AG04450 (cell line): ENCODE results near the gene TIAM1. TPM values are rescaled to one million over a fixed set of nuclear protein-coding genes. Genes with fewer than 3 reads are reported as not detected.

Experiments
- CTCF ChIA-PET: fragments of 300-600, 350-600 bp; formaldehyde crosslinking; extraction: SDS; loops from one replicate; lab custom pipeline; 2022; ENCODE audit warnings: antibody characterized with exemption, inconsistent platforms; lab: Charles Lee
- POLR2A ChIA-PET: fragments of 350-600 bp; formaldehyde crosslinking; extraction: SDS; loops from one replicate; lab custom pipeline; 2021; ENCODE audit warnings: antibody characterized with exemption, inconsistent platforms; lab: Yijun Ruan, JAX
- DNase-seq: peaks from one replicate; pipeline ENCODE4 v3.0.0-alpha.2; 2011; ENCODE audit warnings: low read depth, low spot score
- H3K27ac ChIP-seq: one replicate; pipeline ENCODE4 v1.5.1; 2012; ENCODE audit warnings: low read depth, low read length, control low read depth
- H3K27me3 ChIP-seq: one replicate; pipeline ENCODE4 v1.6.0; 2012; ENCODE audit warnings: low read length; ENCODE audit not compliant: control insufficient read depth, insufficient read depth
- H3K4me3 ChIP-seq: 2 replicates; pipeline ENCODE4 v1.5.1; 2011; ENCODE audit warnings: mild to moderate bottlenecking, low read depth, low read length, control low read depth
- H3K9me3 ChIP-seq: 2 replicates; pipeline ENCODE4 v1.5.1; 2012; ENCODE audit warnings: low read length; ENCODE audit not compliant: control insufficient read depth, insufficient read depth
- CTCF ChIP-seq: IDR thresholded peaks from 2 replicates; pipeline ENCODE4 v1.5.1; 2011; ENCODE audit warnings: low read depth, low read length, control low read depth, inconsistent platforms
- polyA plus RNA-seq: library from polyadenylated mRNA; depleted of rRNA; stranded (reverse); fragments of >200 nt; gene quantifications from 2 replicates; pipeline ENCODE4 v1.2.3, GENCODE V29; 2011

The TIAM1 gene
- polyA plus RNA-seq, 1 experiment, result 2.1 TPM

DNA sequence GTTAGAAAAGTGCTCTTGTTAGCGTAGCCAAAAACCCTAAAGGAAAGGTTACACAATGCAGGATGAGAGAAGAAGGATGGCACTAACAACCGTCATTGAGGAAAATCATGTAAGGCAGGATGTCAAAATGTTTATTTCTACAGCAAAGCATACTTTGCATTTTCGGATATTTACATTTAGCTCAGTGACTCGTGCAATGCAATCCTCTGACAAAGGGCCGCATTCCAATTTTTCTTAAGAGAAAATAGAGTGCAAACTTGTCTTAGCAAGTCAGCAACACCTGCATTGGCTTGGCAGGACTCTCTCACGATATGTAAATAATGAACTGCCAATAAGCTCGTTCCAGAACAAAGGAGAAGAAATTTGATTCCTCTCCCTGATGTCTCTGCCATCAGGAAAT lies 33.3 kb downstream of the TIAM1 start:
- peak; percentile 43 for DNase-seq
- no peaks in the 10 kb centered on the region; the same call in 1 of the 2 replicates for H3K9me3 ChIP-seq
- ChIA-PET POLR2A (interaction anchor here (0.6 to 1.3 kb wide), 3 partner anchors 17 to 580 kb away, joined by 3 to 7 read pairs (median 3); no protein-coding TSS in a partner anchor), CTCF (interaction anchor here (1.2 kb wide), 1 partner anchor 270 kb away, joined by 3 read pairs; no protein-coding TSS in a partner anchor)
- no peak overlapping the region for H3K4me3 ChIP-seq
- H3K27ac ChIP-seq, result no peak overlapping the region
- no peaks in the 10 kb centered on the region for H3K27me3 ChIP-seq
- TF ChIP-seq CTCF, result no peak

- Histone ChIP-seq H3K9me3 (no peaks in the 10 kb centered on the region), H3K4me3 (no peak overlapping the region), H3K27ac (no peak overlapping the region), H3K27me3 (no peaks in the 10 kb centered on the region)
- POLR2A ChIA-PET, result no interaction called here
- CTCF ChIA-PET, result no interaction called here
- TF ChIP-seq CTCF, result no peak
- DNase-seq, result no peak
Observed at GRCh38 chr21:31308584-31308983, 35.5 kb downstream of the TIAM1 start.

- Histone ChIP-seq H3K4me3 (no peak overlapping the region), H3K27ac (no peak overlapping the region), H3K27me3 (no peaks in the 10 kb centered on the region), H3K9me3 (no peaks in the 10 kb centered on the region)
- CTCF ChIA-PET, result no interaction called here
- no peak for TF ChIP-seq CTCF
- POLR2A ChIA-PET, result no interaction called here
- no peak for DNase-seq
Observed at GRCh38 chr21:31305888-31306287, 38.2 kb downstream of the TIAM1 start.

GRCh38 chr21:31299291-31300147 lies 44.5 kb downstream of the TIAM1 start:
- no peak for TF ChIP-seq CTCF
- ChIA-PET CTCF (no interaction called here), POLR2A (no interaction called here)

DNA sequence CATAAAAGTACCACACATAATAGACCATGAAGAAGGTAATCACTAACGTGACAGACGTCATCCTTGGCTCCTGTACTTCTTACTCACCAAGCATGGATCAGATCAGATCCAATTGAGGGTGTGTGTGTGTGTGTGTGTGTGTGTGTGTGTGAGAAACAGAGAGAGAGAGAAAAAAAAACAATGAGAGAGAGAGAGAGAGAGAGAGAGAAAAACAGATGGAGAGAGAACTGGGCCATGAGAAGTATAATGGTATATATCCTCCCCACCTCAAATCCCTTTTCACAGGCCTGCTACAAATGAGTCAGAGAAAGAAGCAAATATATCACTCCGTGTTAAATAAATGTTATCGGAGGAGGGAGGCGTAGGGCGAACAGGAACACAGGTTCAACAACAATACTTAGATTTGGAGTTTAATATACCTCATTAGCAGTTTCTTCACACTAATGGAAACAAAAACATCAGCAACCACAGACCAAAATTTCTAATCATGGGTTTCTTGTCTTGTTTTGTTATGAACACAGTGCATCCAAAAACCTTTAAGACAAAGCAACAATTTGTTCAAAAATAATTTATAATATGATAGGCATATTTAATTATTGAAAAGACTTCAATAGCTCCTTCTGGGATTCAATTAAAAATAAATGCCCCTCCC lies 45.3 kb downstream of the TIAM1 start:
- H3K4me3 ChIP-seq, result no peak overlapping the region
- DNase-seq, result no peak
- ChIA-PET POLR2A (no interaction called here), CTCF (no interaction called here)
- H3K27ac ChIP-seq, result no peak overlapping the region
- peaks cover 4% of the 10 kb centered on the region; the same call in 1 of the 2 replicates for H3K9me3 ChIP-seq
- H3K27me3 ChIP-seq, result no peaks in the 10 kb centered on the region
- no peak for TF ChIP-seq CTCF

More at GRCh38 chr21:31299291-31300147, 44.5 kb downstream of the TIAM1 start:
- DNase-seq, result no peak
- Histone ChIP-seq H3K27ac (peak overlapping the region; percentile 3), H3K27me3 (no peaks in the 10 kb centered on the region), H3K9me3 (peaks cover 4% of the 10 kb centered on the region; the same call in 1 of the 2 replicates), H3K4me3 (no peak overlapping the region)
